ENCODE data around the gene KIAA0232. TPM values are rescaled to one million over a fixed set of nuclear protein-coding genes. Genes with fewer than 3 reads are reported as not detected.

The KIAA0232 gene
- total RNA-seq, 1 donor from 2014 or later = 20.9 TPM

DNA sequence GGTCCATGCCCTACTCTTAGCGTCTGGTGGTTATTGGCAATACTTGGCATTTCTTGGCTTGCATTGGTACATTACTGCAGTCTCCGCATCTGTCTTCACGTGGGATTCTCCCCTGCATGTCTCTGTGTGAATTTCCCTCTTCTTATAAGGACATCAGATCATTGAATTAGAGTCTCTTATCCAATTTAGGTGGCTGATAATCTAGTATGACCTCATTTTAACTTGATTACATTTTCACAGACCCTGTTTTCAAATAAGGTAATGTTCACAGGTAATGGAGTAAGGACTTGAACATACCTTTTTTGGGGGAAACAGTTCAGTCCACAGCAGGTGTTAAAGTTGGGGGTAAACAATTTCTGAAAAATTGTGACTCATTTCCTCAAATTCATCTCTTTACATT lies 16.6 kb downstream of the KIAA0232 start:
- no peak for DNase-seq (ENCODE audit: low read depth)
- TF ChIP-seq, protein P1, sequence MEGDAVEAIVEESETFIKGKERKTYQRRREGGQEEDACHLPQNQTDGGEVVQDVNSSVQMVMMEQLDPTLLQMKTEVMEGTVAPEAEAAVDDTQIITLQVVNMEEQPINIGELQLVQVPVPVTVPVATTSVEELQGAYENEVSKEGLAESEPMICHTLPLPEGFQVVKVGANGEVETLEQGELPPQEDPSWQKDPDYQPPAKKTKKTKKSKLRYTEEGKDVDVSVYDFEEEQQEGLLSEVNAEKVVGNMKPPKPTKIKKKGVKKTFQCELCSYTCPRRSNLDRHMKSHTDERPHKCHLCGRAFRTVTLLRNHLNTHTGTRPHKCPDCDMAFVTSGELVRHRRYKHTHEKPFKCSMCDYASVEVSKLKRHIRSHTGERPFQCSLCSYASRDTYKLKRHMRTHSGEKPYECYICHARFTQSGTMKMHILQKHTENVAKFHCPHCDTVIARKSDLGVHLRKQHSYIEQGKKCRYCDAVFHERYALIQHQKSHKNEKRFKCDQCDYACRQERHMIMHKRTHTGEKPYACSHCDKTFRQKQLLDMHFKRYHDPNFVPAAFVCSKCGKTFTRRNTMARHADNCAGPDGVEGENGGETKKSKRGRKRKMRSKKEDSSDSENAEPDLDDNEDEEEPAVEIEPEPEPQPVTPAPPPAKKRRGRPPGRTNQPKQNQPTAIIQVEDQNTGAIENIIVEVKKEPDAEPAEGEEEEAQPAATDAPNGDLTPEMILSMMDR (conservative IDR thresholded peaks at IDR 0.05; ENCODE audit: low read depth, low read length) = no peak
- H3K4me3 ChIP-seq (ENCODE audit: low read depth, low read length) = no peak overlapping the region

DNA sequence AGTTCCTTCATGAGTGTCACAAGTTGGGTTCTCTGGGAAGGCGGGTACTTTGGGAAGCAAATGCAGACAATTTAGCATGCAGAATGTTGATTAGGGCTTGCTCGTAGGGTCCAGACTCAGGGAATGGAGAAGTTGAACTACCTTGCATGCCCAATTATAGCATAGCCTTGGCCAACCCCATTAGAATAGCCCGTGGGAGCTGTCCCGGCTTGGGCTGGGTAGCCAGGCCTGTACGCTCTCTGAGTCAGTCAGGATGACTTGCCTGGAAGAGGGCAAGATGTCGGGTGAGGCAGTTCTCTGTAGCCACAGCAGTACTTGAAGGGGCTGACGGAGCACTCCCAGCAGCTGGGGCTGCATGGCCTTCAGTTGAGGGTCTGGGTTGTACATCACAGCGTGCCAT lies 19.5 kb downstream of the KIAA0232 start:
- TF ChIP-seq, protein P1 (conservative IDR thresholded peaks at IDR 0.05; ENCODE audit: low read depth, low read length) = no peak
- DNase-seq (ENCODE audit: low read depth) = no peak
- no peak overlapping the region for H3K4me3 ChIP-seq (ENCODE audit: low read depth, low read length)

DNA sequence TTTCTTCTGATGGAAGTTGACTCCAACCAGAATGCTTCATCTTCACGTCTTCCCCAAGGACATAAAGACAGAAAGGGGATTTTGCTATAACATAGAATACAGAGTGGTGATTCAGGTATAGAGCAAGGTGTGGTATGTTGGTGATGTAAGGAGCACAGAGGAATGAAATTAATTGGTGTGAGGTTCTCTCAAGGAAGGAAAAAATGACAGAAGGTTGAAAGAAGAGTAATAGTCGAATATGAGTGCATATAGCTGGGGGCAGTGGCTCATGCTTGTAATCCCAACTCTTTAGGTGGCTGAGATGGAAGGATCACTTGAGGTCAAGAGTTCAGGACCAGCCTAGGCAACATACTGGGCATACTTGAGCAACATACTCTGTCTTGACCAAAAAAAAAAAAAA lies 20.1 kb downstream of the KIAA0232 start:
- TF ChIP-seq, protein P1 (conservative IDR thresholded peaks at IDR 0.05; ENCODE audit: low read depth, low read length) = no peak
- no peak overlapping the region for H3K4me3 ChIP-seq (ENCODE audit: low read depth, low read length)
- no peak for DNase-seq (ENCODE audit: low read depth)

DNA sequence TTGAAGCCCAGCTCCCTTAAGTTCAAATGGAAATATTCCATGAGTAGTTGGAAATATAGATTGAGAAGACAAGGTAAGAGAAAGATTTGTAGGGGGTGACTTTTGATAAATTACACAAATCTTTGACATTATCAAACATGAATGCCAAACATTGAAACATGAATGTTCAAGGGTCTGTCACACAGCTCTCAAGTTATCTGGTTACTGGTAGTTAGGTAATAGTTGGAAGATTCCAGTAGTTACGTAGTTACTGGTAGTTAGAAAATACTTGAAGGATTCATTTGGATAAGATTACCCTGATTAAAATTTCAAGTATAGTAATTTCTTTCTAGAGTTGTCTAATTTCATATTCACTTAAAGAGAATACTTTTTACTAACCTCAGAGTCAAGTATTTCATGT lies 20.7 kb downstream of the KIAA0232 start:
- TF ChIP-seq, protein P1 (conservative IDR thresholded peaks at IDR 0.05; ENCODE audit: low read depth, low read length) = no peak
- DNase-seq (ENCODE audit: low read depth) = no peak
- no peak overlapping the region for H3K4me3 ChIP-seq (ENCODE audit: low read depth, low read length)

DNA sequence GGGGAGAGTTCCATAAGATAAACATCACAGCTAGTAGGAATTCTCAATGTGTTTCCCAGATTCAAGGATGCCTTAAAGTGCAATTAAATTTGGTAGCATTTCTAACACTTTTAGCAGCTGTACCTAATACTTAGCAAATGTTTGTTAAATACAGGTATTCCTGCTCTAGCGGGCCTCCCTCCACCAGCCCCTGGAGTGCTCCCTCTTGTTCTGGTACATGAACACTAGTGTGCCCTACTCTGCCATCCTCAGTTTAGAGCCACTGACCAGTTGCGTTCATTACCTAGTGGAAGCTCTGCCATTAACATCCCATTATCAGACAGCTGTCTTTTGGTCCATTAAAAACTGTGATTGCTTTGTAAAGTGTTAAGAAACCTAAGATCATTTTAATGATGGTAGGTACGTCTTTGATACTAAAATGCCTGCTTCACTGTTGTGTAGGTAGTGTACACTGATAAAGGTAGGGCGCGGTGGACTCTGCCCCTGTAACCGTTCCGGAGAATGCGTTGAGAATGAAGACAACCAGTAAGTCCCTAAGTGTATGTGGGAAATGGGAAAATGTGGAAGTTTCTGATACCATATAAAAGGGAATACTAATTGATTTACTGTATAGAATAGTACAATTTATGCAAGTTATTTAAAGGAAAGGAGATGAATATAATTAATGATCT lies 21.7 kb downstream of the KIAA0232 start:
- DNase-seq (ENCODE audit: low read depth) = no peak
- no peak overlapping the region for H3K4me3 ChIP-seq (ENCODE audit: low read depth, low read length)
- TF ChIP-seq, protein P1 (conservative IDR thresholded peaks at IDR 0.05; ENCODE audit: low read depth, low read length) = no peak

DNA sequence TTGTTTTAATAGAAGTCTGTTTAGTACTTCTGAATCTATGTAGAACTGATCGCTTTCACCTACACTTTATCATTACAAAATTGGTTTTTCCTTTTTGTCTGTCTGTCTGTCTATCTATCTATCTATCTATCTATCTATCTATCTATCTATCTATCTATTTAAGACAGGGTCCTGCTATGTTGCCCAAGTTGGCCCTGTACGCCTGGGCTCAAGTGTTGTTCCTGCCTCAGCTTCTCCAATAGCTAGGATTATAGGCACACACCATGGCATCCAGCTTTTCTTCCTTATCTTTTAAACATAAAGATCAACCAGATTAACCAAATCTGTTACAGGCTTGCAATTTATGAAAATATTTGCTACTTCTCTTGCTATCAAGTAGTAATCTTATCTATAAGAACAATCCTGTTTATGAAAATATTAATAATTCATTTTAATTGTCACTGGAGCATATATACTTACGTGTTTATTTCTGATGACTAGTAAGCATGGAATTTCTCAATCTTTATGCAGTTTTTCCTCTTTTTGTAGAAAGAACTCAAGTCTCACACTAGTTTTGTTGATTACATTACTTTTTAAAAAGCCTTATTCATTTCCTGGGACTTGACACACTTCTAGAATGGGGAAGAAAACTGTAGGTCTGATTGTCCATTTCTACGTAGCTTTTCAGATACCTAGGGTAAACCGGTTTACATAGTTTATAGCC lies 24.5 kb downstream of the KIAA0232 start:
- TF ChIP-seq, protein P1 (conservative IDR thresholded peaks at IDR 0.05; ENCODE audit: low read depth, low read length) = no peak
- no peak for DNase-seq (ENCODE audit: low read depth)
- no peak overlapping the region for H3K4me3 ChIP-seq (ENCODE audit: low read depth, low read length)

DNA sequence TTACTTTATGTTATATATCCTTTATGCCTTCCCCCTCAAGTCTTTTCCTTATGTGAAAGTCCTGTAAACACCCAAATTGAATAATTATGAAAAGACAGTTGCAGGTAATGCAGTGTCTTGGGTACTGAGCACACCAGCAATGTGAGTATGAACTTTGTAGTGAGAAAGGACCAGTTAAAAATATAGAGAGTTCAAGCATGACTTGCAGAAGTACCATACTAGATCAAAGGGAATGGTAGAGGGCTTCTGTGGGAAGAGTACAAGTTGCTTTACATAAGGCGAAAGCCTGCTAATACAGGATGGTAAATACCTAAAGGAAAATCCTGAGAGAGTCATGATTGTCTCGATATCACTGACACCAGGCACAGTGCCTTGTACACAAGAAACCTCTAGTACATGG lies 25.7 kb downstream of the KIAA0232 start:
- no peak for DNase-seq (ENCODE audit: low read depth)

More for the DNA sequence above, 25.7 kb downstream of the KIAA0232 start:
- TF ChIP-seq, protein P1 (conservative IDR thresholded peaks at IDR 0.05; ENCODE audit: low read depth, low read length) = no peak
- no peak overlapping the region for H3K4me3 ChIP-seq (ENCODE audit: low read depth, low read length)
